Measurements from ENCODE around the gene PLEKHA5.
"Not testable (repeated sequence)": the region's sequence is repeated elsewhere in the genome, so short reads cannot be mapped to it uniquely, and the experiment has no call there.

PLEKHA5 gene

GRCh38 chr12:19411234-19412204 lies 282.0 kb downstream of the PLEKHA5 start:
- no peak for DNase-seq

DNA sequence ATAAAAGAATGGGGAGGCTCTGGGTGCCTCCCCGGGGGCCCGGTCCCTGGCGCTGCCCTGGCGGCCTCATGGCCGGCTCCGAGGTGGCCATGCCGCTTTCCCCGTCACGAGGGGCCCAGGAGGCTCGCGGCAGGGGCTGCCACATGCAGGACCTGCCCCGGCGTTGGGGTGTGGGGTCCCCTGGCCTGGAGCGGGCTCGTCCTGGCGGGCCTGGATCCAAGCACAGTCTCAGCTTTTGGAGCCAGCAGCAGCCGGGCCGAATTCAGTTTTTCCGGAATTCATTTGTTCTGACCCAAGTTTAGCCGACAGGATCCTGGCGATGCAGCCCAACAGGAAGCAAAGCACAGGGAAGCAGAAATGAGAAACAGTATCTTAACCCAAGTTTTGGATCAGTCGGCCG lies 283.3 kb downstream of the PLEKHA5 start:
- DNase-seq: no peak

DNA sequence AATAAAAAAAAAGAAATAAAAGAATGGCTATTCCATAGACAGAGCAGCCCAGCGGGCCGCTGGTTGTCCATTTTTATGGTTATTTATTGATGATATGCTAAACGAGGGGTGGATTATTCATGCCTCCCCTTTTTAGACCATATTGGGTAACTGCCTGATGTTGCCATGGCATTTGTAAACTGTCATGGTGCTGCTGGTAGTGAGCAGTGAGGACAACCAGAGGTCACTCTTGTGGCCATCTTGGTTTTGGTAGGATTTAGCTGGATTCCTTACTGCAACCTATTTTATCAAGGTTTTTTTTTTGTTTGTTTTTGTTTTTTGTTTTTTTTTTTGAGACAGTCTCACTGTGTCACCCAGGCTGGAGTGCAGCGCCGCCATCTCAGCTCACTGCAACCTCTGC lies 284.0 kb downstream of the PLEKHA5 start:
- not testable (repeated sequence) for DNase-seq

DNA sequence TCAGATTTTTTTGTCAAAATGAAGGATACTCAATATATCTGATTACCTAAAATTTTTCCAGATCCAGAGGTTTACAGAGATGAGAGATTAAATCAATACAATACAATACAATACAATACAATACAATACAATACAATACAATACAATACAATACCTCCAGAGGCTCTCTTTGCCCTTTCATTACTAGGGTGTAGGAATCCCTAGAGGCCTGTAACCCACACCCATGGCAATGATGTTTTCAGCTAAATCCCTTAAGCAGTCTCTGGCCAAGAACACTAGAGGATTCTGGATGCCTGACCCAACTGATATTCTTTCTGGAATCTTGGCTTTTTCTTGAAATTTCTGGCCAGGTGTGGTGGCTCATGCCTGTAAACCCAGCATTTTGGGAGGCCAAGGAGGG lies 286.0 kb downstream of the PLEKHA5 start:
- no peak for DNase-seq

DNA sequence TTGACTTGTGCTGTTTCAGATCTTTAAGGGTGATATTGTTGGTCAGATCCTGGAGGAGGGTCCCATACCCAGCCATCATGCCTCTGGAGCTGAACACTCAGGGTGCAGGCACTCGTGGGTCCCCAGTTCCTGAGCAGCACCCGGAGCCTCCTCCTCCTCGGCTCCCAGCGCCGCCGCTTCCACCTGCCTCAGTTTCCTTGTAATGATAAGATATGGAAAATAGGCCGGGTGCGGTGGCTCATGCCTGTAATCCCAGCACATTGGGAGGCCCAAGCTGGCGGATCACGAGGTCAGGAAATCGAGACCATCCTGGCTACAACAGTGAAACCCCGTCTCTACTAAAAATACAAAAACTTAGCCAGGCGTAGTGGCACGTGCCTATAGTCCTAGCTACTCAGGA lies 289.6 kb downstream of the PLEKHA5 start:
- no peak for DNase-seq

GRCh38 chr12:19421503-19422282 lies 292.2 kb downstream of the PLEKHA5 start:
- DNase-seq: no peak

DNA sequence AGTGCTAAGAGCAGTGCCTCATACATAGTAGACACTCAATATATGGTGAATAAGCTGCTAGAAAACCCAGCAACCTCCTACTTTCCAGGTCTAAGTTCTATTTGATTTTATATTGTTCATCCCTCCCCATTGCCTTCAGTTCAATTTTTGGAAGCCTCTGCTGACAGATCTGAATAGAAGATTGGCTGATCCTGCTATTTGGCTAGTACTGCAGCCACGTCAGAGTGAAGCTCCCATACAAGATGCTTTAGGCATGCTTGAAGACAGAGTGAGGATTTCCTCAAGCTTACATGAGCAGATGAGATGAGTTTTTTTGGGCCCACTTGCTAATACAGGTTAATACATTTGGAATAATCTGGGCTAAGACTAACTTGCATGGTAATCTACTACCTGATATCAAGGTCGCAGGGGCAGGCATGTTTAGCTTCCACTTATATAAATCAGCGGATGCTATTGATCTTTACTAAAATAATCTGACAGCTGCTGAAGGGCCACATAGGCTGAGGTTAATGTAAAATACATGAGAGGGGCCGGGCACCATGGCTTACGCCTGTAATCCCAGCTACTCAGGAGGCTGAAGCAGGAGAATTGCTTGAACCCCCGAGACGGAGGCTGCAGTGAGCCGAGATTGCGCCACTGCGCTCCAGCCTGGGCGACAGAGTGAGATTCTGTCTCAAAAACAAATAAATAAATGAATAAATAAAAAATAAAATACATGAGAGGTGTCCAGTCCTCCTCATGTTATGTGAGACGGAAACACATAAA lies 293.8 kb downstream of the PLEKHA5 start:
- no peak for DNase-seq

All from T1000 (cell line).